HFF-Myc (cell line): ENCODE measurements around the gene NEDD4L.

Experiments used
- DNase-seq: peaks from one replicate; pipeline ENCODE4 v3.0.0-alpha.2; 2011; ENCODE audit warnings: low read depth; ENCODE audit errors: extremely low read depth
- H3K4me3 ChIP-seq: replicated peaks from 2 replicates; pipeline ENCODE4 v1.5.1; 2011; ENCODE audit warnings: low read depth, mild to moderate bottlenecking, control low read depth, low read length
- CTCF ChIP-seq: IDR thresholded peaks from 2 replicates; pipeline ENCODE4 v1.5.1; 2012; ENCODE audit warnings: mild to moderate bottlenecking, low read depth, low read length, control low read depth; ENCODE audit errors: missing control alignments

NEDD4L gene

DNA sequence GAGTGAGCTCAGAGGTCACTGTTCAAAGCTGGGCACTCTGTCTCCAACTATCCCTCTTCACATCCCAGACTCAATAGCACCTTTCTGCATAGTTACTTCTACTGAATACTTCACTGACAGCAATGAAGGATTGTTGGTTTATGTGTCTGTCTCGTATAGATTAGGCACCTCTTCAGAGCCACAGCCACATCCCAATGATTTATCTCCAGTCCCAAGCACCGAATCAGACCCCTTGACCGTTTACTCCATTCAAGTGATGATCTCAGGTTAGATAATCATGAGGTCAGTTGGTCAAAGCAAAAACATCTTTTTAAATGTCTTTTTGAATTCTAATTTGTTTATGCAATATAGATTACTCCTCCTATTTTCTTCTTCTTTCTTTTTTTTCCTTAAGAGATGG, 14.7 kb downstream of the NEDD4L start:
- no peak for TF ChIP-seq CTCF
- no peak for DNase-seq
- no peak overlapping the region for H3K4me3 ChIP-seq

DNA sequence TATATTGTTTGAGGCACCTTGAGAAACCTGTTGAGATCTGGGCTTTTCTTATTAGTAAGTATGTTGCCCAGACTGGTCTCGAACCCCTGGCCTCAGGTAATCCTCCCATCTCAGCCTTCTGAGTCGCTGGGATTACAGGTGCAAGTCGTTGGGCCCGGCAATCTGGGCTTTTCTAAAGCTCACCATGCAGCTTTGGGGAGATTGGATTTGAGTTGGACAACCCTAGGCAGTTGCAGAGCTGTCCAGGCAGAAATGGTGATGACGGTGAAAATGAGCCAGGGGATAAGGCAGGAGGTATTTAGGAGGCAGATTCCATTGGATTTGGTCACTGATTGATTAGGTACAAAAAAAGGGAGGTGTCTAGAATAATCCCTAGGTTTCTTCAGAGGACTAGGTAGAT, 16.2 kb downstream of the NEDD4L start:
- no peak for DNase-seq
- no peak for TF ChIP-seq CTCF
- H3K4me3 ChIP-seq, result no peak overlapping the region

DNA sequence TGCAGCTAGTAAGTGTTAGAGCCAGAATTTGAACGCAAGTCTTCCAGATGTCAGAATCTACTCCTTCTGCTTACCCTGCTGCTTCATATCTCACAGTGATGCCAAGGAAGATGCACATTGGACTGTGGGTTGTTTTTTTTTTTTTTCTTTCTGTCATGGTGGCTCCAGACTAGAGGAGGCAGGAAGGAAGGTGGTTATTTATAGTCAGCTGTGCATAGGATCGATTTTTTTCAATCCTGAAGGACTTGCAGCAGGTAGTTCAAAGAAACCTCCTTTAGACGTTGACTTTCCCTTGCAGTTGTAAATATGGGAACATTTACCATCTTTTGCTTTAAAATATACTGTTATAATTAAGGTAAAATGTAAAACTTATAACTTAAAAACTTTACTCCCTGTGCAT, 17.3 kb downstream of the NEDD4L start:
- no peak overlapping the region for H3K4me3 ChIP-seq
- no peak for DNase-seq
- no peak for TF ChIP-seq CTCF

GRCh38 chr18:58064406-58064998, 20.5 kb downstream of the NEDD4L start:
- DNase-seq, result no peak
- TF ChIP-seq CTCF, result no peak
- H3K4me3 ChIP-seq, result no peak overlapping the region

GRCh38 chr18:58065956-58066355, 21.9 kb downstream of the NEDD4L start:
- H3K4me3 ChIP-seq, result no peak overlapping the region
- DNase-seq, result no peak
- TF ChIP-seq CTCF, result no peak

DNA sequence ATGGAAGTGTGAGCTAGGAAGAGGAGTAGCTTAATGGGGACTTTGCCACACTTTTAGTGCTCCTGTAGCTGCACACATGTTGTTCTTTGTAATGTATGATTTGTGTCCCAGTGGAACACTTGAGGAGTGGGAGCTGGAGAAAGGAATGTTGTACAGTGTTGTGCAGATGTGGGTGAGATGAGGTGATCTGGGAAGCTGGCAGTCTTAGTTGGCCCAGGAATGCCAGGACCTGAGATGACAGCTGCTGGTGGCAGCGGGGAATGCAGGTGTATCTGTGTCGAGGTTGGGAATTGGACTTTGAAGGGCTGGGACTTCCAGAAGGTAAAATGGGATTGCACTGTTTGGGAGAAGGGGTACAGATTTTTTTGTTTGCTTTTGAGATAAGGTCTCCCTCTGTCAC, 23.6 kb downstream of the NEDD4L start:
- DNase-seq, result no peak
- H3K4me3 ChIP-seq, result no peak overlapping the region
- no peak for TF ChIP-seq CTCF

- TF ChIP-seq CTCF, result no peak
- DNase-seq, result no peak
Observed at GRCh38 chr18:58069099-58069498, 25.1 kb downstream of the NEDD4L start.

More at GRCh38 chr18:58069099-58069498, 25.1 kb downstream of the NEDD4L start:
- H3K4me3 ChIP-seq, result no peak overlapping the region
